Measurements from ENCODE around the gene MAP7D2.

Gene MAP7D2

DNA sequence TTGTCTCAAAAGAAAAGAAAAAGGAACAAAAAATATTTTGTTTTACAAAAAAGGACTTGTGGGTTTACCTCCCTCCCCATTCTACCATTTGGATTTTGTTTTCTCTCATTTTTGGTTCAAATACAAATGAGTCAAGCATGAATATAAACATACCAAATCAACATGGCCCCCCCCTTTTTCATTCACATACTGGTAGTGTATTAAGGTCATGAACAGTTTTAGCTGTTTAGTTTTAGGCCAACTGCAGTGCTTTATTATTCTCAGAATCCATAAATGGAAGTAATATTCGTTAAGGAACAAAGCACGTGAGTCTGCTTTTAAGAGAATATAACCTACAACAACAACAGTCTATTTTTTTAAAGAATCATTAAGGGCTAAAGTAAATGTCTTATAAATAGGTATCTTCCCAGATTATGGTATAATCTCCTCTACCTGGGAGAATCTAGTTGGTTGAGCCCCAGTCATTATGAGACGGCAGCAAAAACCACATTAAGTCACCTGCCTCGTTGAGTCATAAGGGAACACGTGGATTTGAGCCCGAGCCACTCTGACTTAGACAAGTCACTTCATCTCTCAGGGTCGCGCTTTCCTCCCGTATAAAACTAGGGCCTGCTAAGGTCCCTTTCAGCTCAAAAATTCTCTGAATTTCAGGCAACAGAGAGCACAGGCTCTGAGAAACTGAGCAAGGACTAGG lies 152.5 kb downstream of the MAP7D2 start:
- DNase-seq, result no peak

DNA sequence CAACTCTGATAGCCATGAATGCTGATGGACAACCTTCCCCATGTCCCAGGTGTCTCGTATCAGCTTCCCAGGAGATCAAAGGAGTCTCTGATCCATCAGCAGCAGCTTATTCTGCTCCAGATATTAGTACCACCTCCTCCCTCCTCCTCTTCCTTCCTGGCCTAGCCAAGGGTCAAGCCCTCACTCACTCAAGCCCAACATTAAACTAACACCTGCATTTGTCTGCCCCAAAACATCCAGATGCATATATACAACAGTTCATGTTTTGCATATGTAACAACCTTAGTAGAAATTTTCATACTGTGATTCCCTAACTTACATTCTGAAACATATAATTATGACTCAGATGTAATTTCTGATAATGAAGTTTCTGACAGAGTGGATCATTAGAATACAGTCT lies 155.8 kb downstream of the MAP7D2 start:
- no peak for DNase-seq

DNA sequence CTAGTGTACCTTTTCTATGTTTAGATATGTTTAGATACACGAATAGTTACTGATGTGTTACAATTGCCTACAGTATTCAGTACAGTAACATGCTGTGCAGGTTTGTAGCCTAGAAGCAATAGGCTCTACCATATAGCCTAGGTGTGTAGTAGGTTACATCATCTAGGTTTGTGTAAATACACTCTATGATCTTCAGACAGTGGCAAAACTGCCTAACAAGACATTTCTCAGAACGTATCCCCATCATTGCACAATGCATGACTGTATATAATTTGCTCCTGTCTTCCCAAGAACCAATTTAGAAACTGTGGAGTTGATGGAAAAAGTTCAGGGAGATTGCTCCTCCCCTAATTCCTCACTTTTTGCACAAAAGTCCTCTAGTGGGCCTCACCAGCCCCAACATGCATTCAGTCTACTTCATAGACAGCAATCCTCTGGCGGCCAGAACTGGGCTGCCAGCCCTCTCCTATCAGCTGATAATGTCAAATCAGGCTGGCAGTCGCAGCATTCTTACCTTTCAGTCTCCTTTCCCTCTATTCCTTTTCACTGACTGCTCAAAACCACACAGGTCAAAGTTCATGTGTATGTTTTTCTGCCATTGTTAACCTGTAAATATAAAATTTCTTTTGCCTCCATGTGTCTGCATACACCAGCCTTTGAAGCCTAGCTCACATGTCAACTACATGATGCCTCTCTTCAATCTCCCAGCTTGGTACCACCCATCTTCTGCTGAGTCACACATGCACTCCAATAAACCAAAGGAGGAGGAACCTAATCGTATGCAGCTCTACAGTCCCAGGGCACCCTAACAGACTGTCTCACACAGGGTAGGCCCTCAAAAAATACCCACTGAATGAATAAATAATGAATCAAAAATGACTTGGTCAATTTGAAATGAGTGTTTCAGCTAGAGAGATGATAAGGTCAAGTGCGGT lies 157.9 kb downstream of the MAP7D2 start:
- no peak for DNase-seq

DNA sequence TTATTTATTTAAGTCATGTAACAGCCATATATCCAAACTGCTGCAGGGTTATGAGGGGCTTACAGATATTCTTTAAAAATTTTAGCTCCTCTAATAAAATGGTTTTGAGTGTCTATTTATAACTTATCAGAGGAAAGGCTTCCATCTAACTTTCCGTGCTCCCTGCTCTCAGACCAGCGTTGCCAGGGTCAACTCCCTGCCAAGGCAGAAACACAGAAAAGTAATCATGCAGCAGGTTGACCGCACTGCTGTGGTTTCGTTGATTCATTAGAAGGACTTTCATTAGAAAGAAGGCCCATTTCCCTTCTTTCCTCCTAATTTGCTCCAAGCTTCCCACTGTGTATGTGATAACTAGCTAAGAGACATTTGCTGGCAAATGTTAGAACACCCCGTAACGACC lies 159.8 kb downstream of the MAP7D2 start:
- DNase-seq, result no peak
